K562 (cell line): ENCODE measurements around the gene NDUFAB1. TPM values are rescaled to one million over a fixed set of nuclear protein-coding genes. Genes with fewer than 3 reads are reported as not detected.

Experiments
- BHLHE40 ChIP-seq: IDR thresholded peaks from 2 replicates; pipeline ENCODE4 v1.6.1; 2011; ENCODE audit warnings: low read length, improper control_type of control experiment
- FOXP1 ChIP-seq: sonication (generic); formaldehyde crosslinking; IDR thresholded peaks from 2 replicates; pipeline ENCODE4 v1.8.0; 2022; ENCODE audit warnings: mild to moderate bottlenecking, missing genetic modification reagents
- HOMEZ ChIP-seq: fragments of 250-450 bp; sonication (Bioruptor Pico); IDR thresholded peaks from 2 replicates; pipeline ENCODE4 v1.4.0; 2020; ENCODE audit warnings: mild to moderate bottlenecking, moderate library complexity
- TRIM25 ChIP-seq: fragments of 450-650 bp; IDR thresholded peaks from 2 replicates; pipeline ENCODE4 v1.7.0; 2016; ENCODE audit warnings: borderline replicate concordance
- ZBTB40 ChIP-seq, 2 experiments: fragments of 450-650 bp in 1 of 2; sonication (generic) in 1 of 2; formaldehyde crosslinking in 1 of 2; IDR thresholded peaks; 2 replicates each; pipeline versions ENCODE4 v1.7.1 to v1.9.0; 2016 to 2022; ENCODE audit warnings: inconsistent platforms in 1 of 2, mild to moderate bottlenecking in 1 of 2, missing genetic modification reagents in 1 of 2
- polyA plus RNA-seq, 8 experiments: library from polyadenylated mRNA; depleted of rRNA in 4 of 8; stranded (reverse) in 5 of 8; unstranded in 3 of 8; fragments of >200 nt; fragmentation: Nextera tagmentation in 2 of 8; fragmentation: Illumina TruSeq in 1 of 8; extraction: Ambion mirVana in 2 of 8; extraction: Trizol in 1 of 8; gene quantifications; 2 replicates each; pipeline versions ENCODE4 v1.2.1 to v1.2.3, GENCODE V29; 2011 to 2014; ENCODE audit warnings: inconsistent platforms in 1 of 8, missing spikeins in 1 of 8
- total RNA-seq, 7 experiments: library from RNA; depleted of rRNA in 6 of 7; stranded (reverse); fragments of >200 nt in 6 of 7; fragmentation: Illumina TruSeq in 2 of 7; extraction: Trizol in 2 of 7; gene quantifications; 2 replicates each; pipeline versions ENCODE4 v1.2.1 to v1.2.3, GENCODE V29; 2011 to 2021; ENCODE audit warnings: low replicate concordance in 1 of 7

Gene NDUFAB1
- total and polyA plus RNA-seq, 9 of the 15 experiments (the other 6 are each of a cell fraction or from before 2014, with no cell fraction given), result 123 to 481 (median 238) TPM

GRCh38 chr16:23608194-23608593 lies 12.1 kb upstream of the NDUFAB1 start (continued):
- no peak for TF ChIP-seq ZBTB40 (IDR thresholded peaks at IDR 0.05)
- no peak for TF ChIP-seq ZBTB40 (CRISPR knock-in tag; IDR thresholded peaks at IDR 0.05)
- TF ChIP-seq FOXP1 (CRISPR knock-in tag), result no peak
- no peak for TF ChIP-seq BHLHE40
- no peak for TF ChIP-seq HOMEZ
- TF ChIP-seq TRIM25, result no peak
